ENCODE measurements around the gene PRICKLE1.

The PRICKLE1 gene

GRCh38 chr12:42552822-42553221 lies 36.7 kb downstream of the PRICKLE1 start:
- Histone ChIP-seq H3K4me3 (ENCODE audit: low read length, poor library complexity, severe bottlenecking) (no peak overlapping the region), H3K4me2 (ENCODE audit: low read depth, low read length, poor library complexity, severe bottlenecking) (no peak overlapping the region), H3K9me3 (ENCODE audit: insufficient read depth, low read depth, low read length) (no peaks in the 10 kb centered on the region), H3K9ac (ENCODE audit: low read depth, low read length, poor library complexity, severe bottlenecking) (no peak overlapping the region), H3K79me2 (ENCODE audit: insufficient read depth, low read length) (no peaks in the 10 kb centered on the region), H3F3A (ENCODE audit: low read depth) (no peaks in the 10 kb centered on the region), H4K20me1 (ENCODE audit: insufficient read depth, low read length, poor library complexity, severe bottlenecking) (no peaks in the 10 kb centered on the region), H2AFZ (ENCODE audit: low read length) (no peak overlapping the region), H3K9me2 (replicated peaks; ENCODE audit: low read depth, low read length) (no peaks in the 10 kb centered on the region), H3K27me3 (ENCODE audit: insufficient read depth, low read length, poor library complexity, severe bottlenecking) (no peaks in the 10 kb centered on the region), H3K36me3 (ENCODE audit: insufficient read depth, low read length) (no peaks in the 10 kb centered on the region), H3K4me1 (ENCODE audit: insufficient read depth, low read length, poor library complexity, severe bottlenecking) (no peaks in the 10 kb centered on the region)
- TF ChIP-seq EZH2phosphoT487 (IDR thresholded peaks at IDR 0.05; ENCODE audit: borderline replicate concordance) (no peak), CTCF (conservative IDR thresholded peaks at IDR 0.05; ENCODE audit: low read length) (no peak)

- H3K9ac ChIP-seq (ENCODE audit: low read depth, low read length, poor library complexity, severe bottlenecking), result no peak overlapping the region
- no peaks in the 10 kb centered on the region for H4K20me1 ChIP-seq (ENCODE audit: insufficient read depth, low read length, poor library complexity, severe bottlenecking)
- no peaks in the 10 kb centered on the region for H3F3A ChIP-seq (ENCODE audit: low read depth)
- H3K79me2 ChIP-seq (ENCODE audit: insufficient read depth, low read length), result no peaks in the 10 kb centered on the region
- no peak overlapping the region for H3K4me3 ChIP-seq (ENCODE audit: low read length, poor library complexity, severe bottlenecking)
- TF ChIP-seq CTCF (conservative IDR thresholded peaks at IDR 0.05; ENCODE audit: low read length) (no peak), EZH2phosphoT487 (IDR thresholded peaks at IDR 0.05; ENCODE audit: borderline replicate concordance) (no peak)
- H3K9me2 ChIP-seq (replicated peaks; ENCODE audit: low read depth, low read length), result no peaks in the 10 kb centered on the region
- H3K9me3 ChIP-seq (ENCODE audit: insufficient read depth, low read depth, low read length), result no peaks in the 10 kb centered on the region
- H2AFZ ChIP-seq (ENCODE audit: low read length), result no peak overlapping the region
- no peaks in the 10 kb centered on the region for H3K27me3 ChIP-seq (ENCODE audit: insufficient read depth, low read length, poor library complexity, severe bottlenecking)
- H3K4me2 ChIP-seq (ENCODE audit: low read depth, low read length, poor library complexity, severe bottlenecking), result no peak overlapping the region
- no peaks in the 10 kb centered on the region for H3K4me1 ChIP-seq (ENCODE audit: insufficient read depth, low read length, poor library complexity, severe bottlenecking)
- no peaks in the 10 kb centered on the region for H3K36me3 ChIP-seq (ENCODE audit: insufficient read depth, low read length)
Observed at GRCh38 chr12:42550800-42551199, 38.7 kb downstream of the PRICKLE1 start.

GRCh38 chr12:42546709-42547108 lies 42.8 kb downstream of the PRICKLE1 start:
- Histone ChIP-seq H3K4me2 (ENCODE audit: low read depth, low read length, poor library complexity, severe bottlenecking) (no peak overlapping the region), H3F3A (ENCODE audit: low read depth) (no peaks in the 10 kb centered on the region)
- TF ChIP-seq CTCF (conservative IDR thresholded peaks at IDR 0.05; ENCODE audit: low read length) (no peak), EZH2phosphoT487 (IDR thresholded peaks at IDR 0.05; ENCODE audit: borderline replicate concordance) (no peak)

More at GRCh38 chr12:42546709-42547108, 42.8 kb downstream of the PRICKLE1 start:
- Histone ChIP-seq H3K9me3 (ENCODE audit: insufficient read depth, low read depth, low read length) (no peaks in the 10 kb centered on the region), H3K36me3 (ENCODE audit: insufficient read depth, low read length) (no peaks in the 10 kb centered on the region), H3K27me3 (ENCODE audit: insufficient read depth, low read length, poor library complexity, severe bottlenecking) (no peaks in the 10 kb centered on the region), H3K9ac (ENCODE audit: low read depth, low read length, poor library complexity, severe bottlenecking) (no peak overlapping the region), H2AFZ (ENCODE audit: low read length) (no peak overlapping the region), H4K20me1 (ENCODE audit: insufficient read depth, low read length, poor library complexity, severe bottlenecking) (no peaks in the 10 kb centered on the region), H3K4me1 (ENCODE audit: insufficient read depth, low read length, poor library complexity, severe bottlenecking) (no peaks in the 10 kb centered on the region), H3K4me3 (ENCODE audit: low read length, poor library complexity, severe bottlenecking) (no peak overlapping the region), H3K9me2 (replicated peaks; ENCODE audit: low read depth, low read length) (no peaks in the 10 kb centered on the region), H3K79me2 (ENCODE audit: insufficient read depth, low read length) (no peaks in the 10 kb centered on the region)

All from Loucy (cell line).